MV-4-11 (cell line): Measurements from ENCODE around the gene KCNT1.
"Not testable (repeated sequence)": the region's sequence is repeated elsewhere in the genome, so short reads cannot be mapped to it uniquely, and the experiment has no call there.

ENCODE experiments used
- DNase-seq: peaks from one replicate; lab custom pipeline; 2025; lab: John Stamatoyannopoulos, UW

KCNT1 gene

DNA sequence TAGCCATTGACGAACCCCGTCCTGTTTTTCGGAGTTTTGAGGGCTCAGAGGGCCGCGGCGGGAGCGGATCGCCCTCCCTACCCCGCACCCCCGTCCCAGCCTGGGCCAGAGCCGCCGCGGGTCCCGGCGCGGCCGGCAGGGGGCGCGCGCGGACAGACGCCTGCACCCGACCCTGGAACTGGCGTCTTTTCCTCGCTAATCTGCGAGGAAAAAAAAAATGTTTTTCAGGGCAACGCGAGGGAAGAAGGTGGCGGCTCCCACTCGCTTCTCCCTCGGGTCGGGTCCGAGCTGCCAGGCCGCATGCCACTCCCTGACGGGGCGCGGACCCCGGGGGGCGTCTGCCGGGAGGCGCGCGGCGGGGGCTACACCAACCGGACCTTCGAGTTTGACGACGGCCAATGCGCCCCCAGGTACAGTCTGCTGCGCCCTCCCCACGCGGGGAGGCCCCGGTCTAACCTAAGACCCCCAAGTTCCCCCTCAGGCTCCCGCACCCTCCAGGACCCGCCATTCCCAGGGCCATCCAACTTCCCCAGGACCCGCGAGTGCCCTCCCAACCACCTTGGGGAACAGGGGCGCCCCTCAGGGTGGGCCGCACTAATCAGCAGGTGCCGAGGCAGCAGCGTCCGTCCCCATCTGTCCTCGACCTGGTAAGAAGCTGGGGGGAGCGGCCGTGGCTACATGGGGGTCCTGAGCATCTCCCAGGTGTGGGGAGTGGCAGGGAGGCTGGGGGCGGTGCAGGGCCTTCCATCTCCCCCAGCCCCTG, at the start of gene KCNT1:
TSS of gene KCNT1 (plus strand) at position 227 of the 763 bp plus-strand sequence. CDS start at position 301, 74 bp downstream.
- no peak for DNase-seq

DNA sequence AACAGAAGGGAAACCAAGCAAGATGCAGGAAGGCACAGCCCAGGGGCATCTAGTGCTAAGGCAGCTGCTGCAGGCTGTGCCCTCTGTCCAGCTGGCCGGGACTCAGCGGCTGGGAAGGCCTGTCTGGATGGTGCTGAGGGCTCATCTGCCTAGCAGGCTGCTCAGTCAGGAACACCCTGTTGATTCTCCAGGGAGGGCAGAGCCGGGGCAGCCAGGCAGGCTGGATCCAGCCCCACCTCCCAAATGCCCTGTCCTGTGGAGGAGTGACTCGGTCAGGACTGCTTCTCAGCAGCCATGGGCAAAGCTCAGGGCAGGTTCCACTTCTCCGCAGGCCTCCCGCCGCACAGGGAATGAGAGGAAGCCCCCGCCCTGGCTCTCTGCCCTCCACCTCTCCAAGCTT, 46.7 kb upstream of the KCNT1 start:
- no peak for DNase-seq

DNA sequence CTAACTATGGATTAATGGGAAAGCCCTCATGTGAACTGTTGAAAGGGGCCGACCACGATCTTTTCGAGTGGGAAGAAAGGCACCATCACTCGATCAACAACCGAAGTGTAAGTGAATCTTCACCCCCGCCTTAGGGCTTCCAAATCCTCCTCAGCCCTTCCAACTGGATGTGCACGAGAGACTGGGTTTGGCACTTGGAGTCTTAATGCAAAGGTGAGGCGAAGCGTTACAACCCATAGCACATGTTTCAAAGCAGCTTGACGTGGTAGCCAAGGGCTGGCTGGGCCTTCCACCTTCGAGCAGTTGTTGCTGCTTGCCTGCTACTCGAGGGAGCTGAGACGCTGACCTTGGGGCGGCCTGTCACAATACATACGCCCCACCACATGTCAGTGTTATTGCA, 44.6 kb upstream of the KCNT1 start:
- no peak for DNase-seq

DNA sequence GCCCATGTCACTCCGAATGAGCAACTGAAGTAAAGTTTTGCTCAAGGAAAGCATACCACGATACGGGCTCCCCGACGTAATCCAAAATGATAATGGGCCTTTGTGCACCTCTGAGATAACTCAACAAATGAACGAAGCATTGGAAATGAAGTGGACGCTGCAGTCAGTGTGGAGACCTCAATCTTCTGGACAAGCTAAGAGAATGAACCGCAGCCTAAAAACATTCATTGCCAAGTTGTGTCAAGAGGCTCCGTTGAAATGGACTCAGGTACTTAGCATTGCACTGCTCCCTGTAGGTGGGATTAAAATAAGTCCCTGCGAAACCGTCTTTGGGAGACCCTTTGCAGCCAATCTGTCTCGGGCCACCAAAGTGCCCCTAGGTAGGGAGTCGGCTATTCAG, 42.7 kb upstream of the KCNT1 start:
- no peak for DNase-seq

DNA sequence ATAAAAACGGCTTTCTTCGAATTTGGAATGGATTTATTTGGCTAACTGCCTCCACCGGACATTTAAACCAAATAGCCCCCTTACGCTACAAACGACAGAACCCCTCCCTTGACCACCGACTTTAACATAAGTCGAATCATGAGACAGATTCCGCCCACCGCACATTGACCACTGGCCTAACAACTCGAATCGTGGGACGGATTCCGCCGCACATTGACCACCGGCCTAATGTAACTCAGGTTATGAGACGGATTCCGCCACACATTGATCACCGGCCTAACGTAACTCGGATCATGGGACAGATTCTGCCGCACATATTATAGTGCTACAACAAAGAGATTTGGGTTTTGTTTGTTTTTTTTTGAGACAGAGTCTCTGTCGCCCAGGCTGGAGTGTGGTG, 41.6 kb upstream of the KCNT1 start:
- no peak for DNase-seq

DNA sequence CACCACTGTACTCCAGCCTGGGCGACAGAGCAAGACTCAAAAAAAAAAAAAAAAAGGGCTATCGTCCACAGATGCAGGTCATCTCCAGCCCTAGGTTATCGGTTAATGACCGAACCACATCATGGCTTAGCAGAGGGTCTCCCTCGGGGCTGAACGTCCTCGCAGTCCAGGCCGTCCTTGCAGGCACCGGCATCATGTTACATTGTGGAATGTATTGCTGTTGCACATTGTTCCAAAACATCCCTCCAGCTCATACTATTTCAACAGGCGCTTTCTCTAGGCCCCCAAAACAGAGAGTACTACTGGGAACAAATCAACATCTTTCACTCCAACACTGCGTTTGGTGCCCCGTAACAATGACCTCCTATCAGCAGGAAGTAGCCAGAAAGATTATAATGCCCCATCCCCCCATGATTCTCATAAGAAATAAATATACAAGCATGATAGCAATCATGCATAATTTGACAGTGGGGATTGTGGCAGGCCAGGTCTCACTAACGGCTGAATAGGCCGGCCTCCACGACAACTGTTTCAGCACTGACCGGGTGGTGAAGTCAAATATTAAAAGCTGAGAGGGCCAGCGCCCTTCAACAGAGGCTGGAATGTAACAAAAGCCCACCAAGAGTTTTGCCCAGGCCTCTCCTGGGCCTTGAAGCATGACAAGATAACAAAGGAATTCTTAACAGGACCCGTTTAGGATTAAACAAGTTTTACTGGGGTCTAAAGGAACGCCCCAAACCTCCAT, 40.0 kb upstream of the KCNT1 start:
- DNase-seq: no peak

DNA sequence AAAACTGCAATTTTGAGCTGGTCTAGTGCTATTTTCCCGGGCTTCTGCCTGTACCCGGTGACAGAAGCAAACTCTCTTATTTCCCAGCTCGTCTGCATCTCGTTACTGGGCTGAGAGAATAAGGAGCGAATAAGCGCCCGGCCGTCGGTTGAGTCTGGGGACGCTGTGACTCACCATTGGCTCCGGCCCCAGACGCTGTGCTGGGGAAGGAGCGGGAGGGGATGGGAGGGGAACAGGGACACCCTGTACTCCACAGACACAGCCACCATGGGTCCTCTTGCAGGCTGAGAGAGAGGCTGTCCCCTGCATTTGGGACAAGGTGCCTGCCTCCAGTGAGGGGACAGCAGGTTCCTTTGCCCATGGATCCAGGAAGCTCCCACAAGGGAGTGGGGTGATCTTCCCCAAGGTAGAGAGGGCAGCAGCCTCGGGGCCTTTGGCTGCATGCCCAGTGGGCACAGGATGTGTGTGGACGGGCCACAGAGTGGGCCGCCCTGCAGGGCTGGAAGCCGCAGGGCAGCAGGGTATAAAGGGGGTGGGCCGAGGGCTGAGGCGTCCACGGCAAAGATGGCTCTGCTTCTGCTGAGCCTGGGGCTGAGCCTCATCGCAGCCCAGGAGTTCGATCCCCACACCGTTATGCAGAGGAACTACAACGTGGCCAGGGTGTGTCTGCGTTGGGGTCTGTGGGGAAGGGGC, 39.1 kb upstream of the KCNT1 start, which contains the start of gene LCN9:
TSS of gene LCN9 (plus strand) at position 552 of the 693 bp plus-strand sequence. CDS start at position 565, 13 bp downstream.
- no peak for DNase-seq

DNA sequence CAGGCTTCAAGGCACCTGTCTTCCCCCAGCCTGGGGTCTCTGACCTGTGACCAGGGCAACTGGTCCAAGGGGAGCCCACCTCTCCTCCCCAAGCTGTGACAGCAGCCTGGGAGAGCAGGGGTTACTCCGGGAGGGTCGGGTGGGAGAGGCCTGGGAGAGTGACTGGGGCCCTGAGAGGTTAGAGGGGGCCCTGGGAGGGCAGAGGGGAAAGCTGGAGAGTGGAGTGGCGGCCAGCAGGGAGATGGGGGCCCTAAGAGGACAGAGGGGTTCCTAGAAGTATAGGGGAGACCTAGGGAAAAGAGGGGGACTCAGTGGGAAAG, 38.6 kb upstream of the KCNT1 start:
- DNase-seq: no peak

DNA sequence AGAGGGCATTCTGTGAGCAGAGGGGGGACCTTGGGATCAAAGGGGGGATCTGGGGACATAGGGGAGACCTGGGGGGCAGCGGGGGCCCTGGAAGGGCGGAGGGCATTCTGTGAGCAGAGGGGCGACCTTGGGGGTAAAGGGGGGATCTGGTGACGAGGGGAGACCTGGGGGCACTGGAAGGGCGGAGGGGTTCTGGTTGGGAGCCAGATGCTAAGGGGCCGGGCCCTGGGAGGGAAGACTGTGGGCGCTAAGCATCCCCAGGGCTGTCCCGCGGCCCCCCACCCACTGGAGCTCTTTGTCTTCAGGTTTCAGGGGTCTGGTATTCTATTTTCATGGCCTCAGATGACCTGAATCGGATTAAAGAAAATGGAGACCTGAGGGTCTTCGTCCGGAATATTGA, 38.1 kb upstream of the KCNT1 start:
- no peak for DNase-seq

DNA sequence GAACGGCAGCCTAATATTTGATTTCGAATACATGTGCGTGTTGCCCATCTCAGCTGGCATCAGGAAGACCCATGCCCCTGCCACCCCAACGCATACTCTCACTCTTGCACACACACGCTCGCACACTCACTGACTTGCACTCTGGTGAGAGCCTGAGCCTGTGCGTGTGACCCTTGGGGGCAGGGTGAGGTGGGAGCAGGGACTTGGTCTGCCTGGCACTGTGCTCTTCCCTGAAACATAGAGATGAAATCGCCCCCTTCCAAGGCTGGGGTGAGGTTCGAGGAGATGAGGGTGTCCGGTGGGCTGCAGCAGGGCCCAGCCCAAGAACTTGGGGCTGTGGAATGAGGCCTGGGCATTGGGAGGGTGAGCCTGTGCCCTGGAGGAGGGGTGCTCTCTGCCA, 37.7 kb upstream of the KCNT1 start:
- no peak for DNase-seq

DNA sequence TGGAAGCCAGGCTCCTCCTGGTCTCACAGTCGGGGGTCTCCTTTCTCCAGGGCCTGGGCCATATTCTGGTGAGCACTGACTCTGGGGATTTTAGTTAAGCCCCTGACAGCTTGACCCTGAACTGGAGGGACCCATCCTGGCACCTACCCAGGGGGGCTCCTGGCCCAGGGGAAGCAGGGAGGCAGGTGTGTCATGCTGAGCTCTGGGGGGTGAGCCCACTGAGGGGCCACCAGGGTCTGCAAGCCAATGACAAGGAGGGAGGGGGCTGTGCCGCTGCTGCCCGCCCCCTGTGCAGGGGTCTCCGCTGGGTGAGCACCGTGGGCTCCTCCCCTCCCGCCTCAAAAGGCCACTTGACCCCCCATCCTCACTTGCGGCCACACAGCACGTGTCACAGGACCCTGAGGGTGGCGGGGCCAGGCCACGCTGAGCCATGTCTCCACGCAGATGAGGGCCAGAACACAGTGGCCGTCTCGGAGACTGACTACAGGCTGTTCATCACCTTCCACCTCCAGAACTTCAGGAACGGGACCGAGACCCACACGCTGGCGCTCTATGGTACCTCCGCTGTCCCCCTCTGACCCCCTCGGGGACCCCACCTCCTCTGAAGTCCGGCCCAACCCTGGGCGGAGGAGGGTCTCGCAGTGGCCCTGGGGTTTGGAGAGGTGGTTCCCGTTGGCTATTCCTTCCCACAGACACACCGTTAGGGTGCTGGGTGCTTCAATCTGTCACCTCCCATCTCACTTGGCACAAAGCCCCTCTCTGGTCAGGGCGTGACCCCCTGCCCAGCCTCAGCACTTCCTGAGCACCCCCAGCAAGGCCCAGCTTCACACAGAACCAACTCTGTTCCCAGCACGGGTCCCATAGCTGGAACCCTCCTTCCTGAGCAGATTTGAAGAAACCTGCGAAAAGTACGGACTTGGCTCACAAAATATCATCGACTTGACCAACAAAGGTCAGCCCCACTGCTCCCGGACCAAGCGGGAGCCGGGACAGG, 36.9 kb upstream of the KCNT1 start:
- no peak for DNase-seq

DNA sequence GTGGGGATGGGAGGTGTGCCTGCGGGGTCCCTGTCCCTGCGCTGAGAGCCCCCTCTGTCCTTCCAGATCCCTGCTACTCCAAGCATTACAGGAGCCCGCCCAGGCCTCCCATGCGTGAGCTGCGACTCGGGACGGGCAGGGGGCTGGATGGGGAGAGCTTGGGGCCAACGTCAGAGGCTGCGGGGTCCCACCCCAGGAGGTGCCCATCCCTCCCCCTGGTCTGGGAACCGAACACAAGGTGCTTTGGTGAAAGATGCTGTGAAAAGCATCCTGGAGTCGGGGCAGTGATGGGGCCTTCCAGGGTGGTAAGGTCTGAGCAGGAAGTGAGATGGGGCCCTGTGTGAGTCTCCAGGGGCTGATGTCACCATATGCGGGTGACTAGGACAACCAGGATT, 36.2 kb upstream of the KCNT1 start:
- DNase-seq: no peak

DNA sequence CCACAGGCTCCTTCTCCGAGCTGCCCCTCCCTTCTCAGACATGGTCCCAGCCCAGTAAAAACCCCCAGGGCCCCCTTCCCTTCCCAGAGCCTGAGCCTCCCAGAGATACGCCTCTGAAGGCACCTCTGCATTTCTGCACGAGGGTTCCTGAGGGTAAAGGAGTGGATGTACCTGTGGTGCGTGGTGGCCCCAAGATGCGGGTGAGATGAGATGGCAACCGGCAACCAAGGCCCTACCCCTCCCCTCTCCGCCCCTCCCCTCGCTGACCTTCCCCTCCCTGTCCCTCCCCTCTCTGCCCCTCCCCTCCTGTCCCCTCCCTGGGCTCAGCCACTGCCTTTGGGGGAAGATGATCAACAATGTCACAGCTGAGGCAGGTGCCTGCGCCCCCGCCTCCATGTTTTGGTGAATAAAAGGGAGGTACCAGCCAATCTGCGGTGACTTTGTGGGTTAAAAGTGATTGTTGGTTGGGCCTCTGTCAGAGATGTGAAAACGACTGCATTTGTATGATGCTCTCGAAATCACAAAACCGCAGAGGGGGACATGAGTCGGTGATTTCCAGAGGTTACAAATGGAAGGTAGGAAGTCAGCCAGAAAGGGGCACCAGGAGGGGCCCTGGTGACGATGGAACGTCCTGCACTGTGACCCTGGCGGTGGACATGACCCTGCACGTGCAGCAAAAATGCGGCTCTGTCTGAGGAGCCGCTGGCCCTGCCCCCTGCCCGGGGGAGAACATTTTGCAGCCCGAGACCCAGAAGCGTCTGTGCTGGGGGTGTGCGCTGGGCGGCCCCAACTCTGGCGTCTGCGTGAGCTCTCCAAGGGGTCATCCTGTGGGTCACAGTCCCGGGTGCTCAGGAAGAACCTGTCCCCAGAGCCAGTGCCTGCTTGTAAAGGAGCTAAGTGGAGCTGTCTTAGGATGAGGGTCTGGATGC, 35.2 kb upstream of the KCNT1 start:
- no peak for DNase-seq

DNA sequence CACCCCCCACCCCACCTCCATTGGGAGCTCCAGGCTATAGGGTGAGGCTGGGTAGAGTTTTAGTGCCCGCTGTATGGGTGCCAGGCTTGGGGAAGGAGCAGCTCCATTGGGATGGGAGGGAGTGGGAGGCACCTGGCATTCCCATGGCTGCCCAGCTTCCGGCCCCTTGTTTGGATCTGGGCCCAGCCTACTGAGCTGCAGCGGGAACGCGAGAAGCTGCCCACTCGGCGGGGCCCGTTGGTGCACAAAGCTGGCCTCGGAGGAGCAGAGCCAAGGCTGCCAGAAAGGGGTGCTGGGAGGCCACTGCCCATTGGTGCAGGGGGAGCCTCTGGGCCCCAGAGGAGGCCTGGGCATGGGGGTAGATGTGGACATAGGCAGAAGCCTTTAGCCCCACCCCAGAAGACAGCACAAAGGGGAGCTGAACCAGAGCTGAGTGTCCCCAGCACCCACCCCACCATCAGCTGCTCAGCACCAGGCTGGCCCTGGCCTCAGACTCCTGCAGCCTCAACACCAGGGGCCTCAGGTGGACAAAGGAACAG, 34.5 kb upstream of the KCNT1 start:
- no peak for DNase-seq

DNA sequence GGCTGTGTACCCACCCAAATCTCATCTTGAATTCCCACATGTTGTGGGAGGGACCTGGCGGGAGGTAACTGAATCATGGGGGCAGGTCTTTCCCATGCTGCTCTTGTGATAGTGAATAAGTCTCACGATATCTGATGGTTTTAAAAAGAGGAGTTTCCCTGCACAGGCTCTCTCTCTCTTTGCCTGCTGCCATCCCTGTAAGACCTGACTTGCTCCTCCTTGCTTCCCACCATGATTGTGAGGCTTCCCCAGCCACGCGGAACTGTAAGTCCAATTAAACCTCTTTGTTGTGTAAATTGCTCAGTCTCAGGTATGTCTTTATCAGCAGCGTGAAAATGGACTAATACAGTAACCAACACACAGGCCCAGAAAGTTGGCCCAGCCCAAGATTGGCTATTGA, 33.0 kb upstream of the KCNT1 start:
- DNase-seq: not testable (repeated sequence)

DNA sequence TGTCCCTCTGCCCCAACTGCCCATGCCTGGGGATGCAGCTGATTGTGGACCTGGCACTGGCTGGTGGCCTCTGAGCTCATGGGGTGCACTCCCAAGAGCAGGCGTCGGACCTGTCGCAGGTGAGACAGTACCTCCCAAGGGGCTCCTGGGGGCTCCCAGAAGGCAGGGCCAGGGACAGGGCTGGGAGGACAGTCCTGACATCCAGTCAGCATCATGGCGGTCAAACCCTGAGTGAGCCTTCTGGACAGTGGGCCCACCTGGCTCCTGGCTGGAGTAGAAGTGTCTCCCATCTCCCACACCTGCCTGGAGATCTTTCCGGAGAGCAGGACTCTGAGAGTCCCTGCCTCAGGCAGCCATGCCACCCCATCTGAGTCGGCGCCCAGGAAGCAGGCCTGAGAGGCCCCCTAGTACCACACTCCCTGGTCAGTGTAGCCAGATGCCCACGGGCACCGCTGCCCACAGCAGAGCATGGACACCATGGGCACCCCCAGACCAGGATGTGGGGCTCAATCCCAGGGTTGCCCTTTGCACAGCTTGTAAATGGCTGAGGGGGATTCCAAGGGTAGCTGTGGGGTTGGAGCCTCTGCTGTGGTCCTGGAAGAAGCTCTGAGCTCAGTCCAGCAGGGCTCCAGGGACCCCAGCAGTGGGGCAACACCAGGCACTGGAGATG, 32.2 kb upstream of the KCNT1 start:
- DNase-seq: no peak

DNA sequence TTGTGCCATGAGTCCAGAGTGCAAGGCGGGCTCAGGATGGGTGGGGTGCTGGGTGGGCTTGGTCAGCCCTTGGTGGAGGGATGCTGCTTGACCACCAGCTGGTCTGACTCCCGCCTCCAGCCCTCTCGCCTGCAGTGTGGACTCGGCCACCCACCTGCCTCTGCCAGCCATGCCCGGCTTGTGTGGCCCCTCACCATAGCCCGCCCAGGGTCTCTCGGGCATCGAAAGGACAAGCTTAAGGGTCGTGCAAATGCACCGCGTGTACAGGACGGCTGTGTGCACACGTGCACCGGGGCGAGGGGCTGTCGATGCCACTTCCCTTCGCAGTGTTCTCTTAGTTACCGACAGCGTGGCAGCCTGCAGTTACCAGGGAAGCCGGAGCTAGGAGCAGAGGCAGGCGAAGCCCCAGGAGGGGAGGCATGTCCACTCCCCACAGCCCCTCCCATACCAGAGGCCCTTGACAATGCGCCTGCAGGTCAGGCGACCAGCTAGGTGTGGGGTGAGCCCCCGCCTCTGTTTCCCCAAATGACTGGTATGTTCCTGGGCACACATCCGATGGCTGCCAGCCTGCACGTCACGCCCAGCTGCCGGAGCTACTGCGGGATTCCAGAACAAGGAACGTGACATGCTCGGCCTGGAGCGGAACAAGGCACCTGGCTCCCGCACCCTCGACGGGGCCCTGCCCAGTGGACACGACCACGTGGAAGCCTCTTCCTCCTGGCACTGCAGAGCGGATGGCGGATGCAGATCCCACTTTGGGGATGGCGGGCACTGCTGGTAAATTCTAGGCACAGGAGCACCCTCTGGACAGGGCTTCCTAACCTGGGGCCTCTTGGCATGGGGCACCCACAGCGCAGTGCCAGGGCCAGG, 31.0 kb upstream of the KCNT1 start:
- DNase-seq: no peak

DNA sequence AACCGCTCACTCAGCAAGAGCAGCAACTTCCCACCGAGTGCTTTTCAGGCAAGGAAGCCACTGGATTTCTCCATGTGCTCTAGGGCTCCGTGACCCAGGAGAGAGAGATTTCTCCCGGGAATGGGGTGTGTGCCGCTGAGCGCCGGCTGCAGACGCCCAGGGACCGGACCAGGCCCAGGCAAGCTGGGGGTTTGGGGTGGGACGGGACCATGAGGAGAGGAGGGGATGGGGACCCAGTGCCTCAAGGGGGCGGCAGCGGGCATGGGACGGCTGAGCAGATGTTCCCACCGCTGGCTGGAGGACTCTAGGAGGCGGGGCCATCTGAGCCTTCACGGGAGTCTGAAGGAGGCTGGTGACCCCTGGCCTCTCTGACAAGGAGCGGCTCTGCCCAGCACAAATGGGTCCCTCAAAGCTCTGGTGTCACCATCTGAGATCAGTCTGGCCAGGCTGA, 30.4 kb upstream of the KCNT1 start:
- DNase-seq: no peak

DNA sequence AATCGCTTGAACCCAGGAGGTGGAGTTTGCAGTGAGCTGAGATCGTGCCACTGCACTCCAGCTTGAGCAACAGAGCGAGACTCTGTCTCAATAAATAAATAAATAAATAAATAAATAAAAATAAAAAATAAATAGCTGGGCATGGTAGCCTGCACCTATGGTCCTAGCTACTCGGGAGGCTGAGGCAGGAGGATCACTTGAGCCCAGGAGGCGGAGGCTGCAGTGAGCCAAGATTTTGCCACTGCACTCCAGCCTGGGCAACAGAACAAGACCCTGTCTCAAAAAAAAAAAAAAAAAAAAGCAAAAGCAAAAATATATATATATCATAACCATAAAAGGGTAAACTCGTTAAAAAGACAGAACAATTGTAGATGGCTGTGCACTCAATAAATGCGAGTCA, 29.2 kb upstream of the KCNT1 start:
- not testable (repeated sequence) for DNase-seq
